Hematopoietic multipotent progenitor cell treated with erythropoietin and hydrocortisone succinate and interleukin-3 and kit ligand, for 6 days (in vitro differentiated cells): ENCODE measurements around the gene DNAJC12.
"Not testable (repeated sequence)": the region's sequence is repeated elsewhere in the genome, so short reads cannot be mapped to it uniquely, and the experiment has no call there.

ENCODE experiments used
- DNase-seq: peaks from one replicate; pipeline ENCODE4 v3.0.0-alpha.2; 2015

The DNAJC12 gene

DNA sequence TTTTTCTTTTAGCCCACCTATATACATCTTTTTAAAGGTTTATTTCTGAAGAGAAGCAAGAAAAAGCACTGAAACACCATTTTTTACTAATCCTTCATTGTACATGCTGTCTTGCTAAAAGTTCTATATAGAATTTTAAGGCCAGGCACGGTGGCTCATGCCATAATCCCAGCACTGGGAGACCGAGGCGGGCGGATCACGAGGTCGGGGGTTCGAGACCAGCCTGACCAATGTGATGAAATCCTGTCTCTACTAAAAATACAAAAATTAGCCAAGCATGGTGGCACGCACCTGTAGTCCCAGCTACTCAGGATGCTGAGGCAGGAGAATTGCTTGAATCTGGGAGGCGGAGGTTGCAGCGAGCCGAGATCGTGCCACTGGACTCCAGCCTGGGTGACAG, 1.5 kb upstream of the DNAJC12 start:
- not testable (repeated sequence) for DNase-seq

DNA sequence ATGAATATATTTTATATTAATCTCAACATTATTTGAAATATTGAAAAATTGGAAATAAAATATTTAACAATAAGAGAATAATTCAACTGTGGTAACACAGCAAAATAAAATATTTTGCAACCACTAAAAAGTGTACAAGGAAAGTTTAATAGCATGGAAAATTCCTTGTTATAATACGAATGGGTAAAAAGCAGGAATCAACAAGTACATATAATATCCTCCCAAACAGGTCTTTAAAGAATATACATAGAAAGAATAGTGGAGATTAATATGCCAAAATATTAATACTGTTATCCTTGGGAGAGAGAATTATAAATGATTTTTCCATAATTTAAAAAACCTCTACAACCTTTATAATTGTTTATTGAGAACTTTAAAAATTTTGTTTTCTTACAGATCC, 1.0 kb downstream of the DNAJC12 start:
- no peak for DNase-seq

DNA sequence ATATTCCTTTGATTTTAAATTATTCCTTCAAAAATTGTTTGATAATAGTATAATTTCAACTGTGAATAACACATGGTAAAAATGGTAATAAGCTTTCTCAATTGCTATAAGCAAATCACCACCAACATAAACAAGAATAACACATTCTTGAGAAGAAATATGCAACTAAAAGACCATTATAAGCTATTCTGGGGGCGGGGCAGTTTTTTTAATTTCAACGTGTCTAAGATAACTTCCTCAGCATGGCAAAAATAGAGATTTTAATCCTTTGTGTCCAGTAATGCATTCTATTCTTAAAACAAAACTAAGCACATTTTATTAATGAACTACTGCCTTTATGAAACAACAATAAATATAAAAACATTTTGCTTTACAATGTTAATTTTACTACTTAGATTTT, 1.5 kb downstream of the DNAJC12 start:
- DNase-seq: peak; percentile 55

DNA sequence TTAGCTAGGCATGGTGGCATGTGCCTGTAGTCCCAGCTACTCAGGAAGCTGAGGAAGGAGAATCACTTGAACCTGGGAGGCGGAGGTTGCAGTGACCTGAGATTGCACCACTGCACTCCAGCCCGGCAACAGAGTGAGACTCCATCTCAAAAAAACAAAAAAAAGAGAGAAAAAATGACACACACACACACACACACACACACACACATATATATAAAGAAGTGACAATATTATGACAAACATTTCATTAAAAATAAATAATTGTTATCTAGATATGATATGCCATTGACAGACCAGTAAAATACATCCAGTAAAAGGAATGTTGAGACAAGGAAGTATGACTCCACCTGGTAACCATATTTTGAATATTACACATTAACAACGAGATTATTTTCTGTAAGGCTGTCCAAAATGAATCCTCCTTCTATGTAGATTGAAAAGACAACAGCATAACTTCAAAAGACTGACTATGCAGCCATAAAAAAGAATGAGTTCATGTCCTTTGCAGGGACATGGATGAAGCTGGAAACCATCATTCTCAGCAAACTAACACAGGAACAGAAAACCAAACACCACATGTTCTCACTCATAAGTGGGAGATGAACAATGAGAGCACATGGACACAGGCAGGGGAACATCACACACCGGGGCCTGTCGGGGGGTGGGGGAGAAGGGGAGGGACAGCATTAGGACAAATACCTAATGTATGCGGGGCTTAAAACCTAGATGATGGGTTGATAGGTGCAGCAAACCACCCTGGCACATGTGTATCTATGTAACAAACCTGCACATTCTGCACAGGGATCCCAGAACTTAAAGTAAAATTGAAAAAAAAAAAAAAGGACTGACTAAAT, 2.2 kb downstream of the DNAJC12 start:
- not testable (repeated sequence) for DNase-seq

DNA sequence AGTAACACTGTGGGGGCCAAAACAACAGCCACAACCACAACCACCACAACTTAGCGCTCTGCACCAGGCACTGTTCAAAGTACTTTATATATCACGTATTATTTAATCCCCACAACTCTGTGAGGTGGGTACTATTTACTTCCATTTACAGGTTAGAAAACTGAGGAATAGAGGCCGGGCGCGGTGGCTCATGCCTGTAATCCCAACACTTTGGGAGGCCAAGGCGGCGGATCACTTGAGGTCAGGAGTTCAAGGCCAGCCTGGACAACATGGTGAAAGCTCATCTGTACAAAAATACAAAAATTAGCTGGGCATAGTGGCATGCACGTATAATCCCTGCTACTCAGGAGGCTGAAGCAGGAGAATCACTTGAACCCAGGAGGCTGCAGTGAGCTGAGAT, 3.6 kb downstream of the DNAJC12 start:
- no peak for DNase-seq

DNA sequence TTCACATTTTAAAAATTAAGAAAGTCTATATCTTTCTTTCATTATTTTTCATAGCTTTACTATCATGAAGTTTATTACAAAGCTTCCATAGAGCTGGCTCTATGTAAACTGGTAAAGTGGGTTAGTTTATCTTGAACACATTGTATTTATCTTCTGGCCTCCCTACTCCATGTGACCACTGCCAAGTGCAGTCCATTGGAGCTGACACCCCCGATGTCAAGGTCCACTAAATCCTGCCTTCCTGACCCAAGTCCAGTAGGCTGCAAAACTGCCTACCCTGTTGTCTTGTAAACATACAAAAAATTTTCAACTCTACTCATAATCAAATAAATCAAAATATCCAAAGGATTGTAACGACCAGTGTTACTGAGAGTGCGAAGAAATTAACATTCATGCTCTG, 10.2 kb downstream of the DNAJC12 start:
- DNase-seq: no peak

DNA sequence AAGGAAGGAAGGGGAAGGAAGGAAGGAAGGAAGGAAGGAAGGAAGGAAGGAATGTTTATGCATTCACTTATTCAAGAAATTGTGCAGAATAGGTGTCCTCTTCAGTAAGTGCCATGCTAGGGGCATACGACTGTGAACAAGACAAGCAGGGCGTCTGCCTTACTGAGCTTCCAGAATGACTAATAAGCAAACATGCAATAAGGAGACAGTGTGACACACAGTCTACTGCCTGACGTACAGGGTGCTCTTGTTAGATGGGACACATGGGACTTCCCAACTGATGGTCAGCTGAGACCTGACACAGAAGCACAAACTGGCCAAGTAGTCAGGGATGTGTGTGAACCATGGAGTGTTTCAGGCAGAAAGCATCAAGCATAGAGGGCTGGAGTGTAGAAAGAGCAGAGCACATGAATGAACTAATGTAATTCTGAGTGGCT, 18.2 kb downstream of the DNAJC12 start:
- DNase-seq: no peak

DNA sequence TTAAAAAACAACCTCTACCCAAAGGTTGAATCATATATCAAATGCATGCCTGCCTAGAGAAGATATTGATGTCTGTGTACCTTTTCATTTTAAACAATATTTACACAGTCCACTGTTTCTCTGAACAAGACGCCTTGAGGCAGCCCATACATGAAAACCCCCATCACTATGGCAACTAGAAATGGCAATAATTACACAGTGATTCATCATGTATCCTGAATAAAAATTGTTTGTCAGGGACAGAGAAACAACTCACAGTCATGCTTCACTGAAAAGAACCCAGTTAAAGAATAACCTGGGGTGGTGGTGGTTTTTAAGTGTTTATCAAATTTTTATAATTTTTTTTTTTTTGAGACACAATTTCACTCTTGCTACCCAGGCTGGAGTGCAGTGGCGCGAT, 19.7 kb downstream of the DNAJC12 start:
- DNase-seq: no peak

DNA sequence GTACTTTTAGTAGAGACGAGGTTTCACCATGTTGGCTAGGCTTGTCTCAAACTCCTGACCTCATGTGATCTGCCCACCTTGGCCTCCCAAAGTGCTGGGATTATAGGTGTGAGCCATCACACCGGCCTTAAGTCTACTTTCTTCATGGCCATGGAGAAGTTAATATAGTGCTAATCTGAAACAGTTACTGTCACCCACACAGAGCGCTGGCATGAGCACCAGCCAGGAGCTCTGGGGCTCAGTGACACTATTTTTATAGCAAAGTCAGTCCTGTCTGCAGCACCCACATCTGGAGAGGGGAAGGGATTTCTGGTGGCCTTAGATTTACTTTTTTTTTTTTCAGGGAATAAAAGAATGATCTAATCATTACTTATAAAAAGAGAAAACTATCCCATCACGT, 21.3 kb downstream of the DNAJC12 start:
- no peak for DNase-seq

DNA sequence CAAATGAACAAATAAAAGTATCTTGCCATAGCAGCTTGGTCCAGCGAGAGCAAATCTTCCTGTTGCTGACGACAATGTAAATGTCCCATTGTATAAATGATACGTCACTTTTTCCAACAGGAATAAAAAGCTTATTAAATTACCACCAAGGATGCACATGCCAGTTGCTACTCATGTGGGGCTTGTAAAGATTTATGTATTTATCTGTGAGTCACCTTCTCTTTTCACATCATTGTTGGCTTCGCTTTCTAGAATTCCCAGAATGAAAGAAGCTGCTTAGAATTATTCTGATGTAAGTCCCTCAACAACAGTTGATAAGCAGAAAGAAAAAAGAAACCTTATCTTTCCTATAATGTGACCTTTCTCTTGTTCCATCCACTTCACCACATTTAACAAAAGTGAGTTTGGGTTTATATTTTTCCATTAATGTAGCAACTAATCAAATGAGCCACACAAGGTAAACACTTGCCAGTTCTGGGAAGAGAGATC, 22.4 kb downstream of the DNAJC12 start:
- no peak for DNase-seq

DNA sequence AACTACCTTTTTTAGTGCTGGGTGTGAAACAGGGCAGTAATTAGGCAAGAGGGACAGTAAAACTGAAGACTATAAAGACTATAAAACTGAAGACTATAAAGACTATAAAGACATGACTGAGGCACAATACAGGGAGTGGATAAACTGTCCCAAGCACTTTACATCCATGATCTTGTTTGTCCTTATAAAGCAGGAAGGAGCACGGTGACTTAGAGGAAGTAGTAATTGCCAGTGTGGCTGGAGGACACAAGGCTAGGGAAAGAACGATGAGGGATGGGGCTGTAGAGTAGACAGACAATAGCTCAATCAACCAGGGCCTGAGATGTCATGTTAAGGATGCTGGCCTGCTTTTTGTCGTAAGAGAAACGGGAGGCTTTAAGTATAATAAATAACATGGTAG, 26.0 kb downstream of the DNAJC12 start:
- no peak for DNase-seq

DNA sequence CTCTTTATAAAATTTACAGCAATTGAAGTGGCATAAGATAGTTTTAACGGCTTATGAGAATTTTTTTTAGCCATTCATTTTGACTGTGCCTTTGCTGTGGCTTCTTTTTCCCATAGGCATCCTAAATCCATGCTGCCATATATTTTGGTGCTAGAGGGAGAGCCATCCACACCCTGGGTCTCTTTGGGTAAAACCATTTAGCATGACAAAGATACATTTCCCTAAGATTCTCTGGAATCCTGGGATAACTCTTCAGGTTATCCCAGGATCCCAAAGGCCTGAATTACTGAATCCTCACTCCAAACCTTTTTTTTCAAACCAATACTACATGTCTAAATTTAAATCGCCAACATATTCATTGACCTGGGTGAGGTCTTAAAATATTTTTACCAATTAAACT, 28.9 kb downstream of the DNAJC12 start:
- no peak for DNase-seq

DNA sequence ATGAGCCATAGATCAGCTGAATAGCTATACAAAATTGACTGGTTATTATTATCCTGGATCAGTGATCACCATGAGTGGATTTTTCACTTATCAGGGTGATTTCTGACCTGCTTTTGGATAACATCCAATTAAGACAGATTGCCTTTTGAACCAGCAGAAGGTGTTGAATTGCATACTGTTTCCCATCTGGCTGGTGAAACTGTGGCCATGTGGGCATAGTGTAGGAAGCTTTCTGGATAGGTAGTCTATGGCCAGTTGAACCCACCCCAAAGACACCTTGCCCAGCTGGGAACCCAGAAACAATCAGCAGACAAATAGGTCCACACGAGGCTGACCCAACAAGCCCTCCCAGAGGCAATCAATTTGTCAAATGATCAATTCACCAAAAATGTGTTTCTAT, 29.3 kb downstream of the DNAJC12 start:
- DNase-seq: no peak

DNA sequence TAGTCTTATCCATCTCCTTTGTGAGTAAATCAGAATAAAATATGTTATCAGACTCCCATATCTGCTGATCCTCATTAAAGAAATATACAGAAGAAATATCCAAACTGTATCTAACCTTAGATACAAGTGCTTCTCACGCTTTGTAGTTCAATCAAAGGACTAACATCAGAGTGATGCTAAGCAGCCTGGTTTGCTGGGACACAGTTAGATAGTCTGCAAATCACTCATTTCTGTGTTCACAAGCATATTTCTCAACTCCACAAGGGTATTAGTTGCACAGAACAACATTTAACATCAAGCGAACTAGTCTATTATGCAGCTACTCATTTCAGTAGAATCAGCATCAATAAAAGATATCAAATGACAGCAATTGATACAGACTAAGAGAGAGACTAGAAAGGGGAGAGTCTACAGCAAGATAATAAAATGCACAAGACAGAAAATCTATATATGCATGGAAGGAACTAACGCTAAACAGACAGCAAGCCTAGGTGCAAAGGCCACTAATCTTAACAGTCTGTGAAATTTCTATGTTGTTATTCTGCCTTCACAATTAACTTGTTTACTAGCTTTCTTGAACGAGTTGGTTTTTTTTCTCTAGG, 30.0 kb downstream of the DNAJC12 start:
- no peak for DNase-seq

DNA sequence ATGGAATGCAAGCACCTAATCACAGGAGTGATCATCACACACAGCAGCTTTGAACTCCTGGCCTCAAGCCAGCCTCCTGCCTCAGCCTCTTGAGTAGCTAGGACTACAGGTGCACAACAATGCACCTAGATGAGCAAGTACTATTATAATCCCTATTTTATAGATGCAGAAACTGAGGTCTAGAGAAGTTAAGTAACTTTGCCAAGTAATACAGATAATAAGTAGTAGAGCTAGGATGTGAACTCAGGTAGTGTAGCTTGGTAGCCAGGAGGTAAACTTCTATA, 33.7 kb downstream of the DNAJC12 start:
- no peak for DNase-seq

DNA sequence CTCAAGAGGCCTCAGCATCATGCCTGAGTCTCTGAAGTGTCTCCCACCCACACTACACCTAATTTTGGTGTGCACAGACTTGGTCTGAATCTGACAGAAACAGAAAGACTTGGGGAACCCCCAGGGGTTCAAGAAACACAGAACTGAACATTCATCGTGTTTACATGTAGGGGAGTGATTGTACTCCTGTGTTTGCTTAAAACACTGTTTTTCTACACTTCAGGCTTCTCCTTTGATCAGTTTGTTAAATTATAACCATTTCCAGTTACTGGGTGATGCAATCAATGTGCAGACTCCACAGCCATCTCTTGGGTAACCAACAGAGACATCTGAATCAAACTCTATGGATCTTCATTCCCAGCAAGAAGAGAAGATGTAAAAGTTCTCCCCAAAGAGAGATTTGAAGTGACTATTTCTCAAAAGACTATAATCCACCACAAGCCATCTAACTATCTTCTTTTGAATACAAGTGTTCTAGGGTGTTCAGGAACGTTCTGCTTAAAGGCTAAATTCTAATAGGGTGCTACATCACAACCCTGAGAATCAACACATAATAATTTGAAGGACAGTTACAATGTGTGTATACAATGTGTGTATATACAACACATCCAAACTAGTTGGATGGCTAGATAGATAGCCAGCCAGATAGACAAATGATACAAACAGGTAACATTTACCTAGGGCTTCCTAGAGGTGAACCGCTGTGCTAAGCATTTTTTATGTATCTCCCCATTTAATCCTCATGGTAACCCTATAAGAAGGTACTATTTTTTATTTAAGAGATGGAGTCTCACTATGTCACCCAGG, 34.2 kb downstream of the DNAJC12 start:
- no peak for DNase-seq

DNA sequence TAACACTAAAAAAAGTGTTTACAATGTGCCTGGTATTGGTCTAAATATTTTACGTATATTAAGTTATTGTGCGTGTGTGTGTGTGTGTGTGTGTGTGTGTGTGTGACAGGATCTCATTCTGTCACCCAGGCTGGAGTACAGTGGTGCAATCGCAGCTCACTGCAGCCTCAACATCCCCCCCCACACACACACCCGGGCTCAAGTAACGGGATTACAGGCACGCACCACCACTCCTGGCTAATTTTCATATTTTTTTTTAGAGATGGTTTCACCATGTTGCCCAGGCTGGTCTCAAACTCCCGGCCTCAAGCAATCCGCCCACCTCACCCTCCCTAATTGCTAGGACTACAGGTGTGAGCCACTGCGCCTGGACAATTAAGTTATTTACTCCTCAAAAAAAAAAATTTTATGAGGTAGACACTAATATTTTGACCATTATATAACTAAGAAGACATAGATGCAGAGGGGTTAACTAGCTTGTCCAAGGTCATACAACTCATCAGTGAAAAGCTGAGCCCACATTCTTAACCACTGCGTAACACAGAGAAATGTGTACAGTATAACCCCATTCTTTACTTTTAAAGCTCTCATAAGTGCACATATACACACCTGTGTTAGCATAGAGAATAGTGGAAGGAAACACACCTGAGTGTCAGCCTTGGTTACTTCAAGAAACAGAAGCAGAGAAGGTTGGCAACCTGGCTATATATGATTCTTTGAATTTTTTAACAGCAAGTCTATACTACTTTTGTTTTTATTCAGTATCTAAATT, 35.0 kb downstream of the DNAJC12 start:
- no peak for DNase-seq

DNA sequence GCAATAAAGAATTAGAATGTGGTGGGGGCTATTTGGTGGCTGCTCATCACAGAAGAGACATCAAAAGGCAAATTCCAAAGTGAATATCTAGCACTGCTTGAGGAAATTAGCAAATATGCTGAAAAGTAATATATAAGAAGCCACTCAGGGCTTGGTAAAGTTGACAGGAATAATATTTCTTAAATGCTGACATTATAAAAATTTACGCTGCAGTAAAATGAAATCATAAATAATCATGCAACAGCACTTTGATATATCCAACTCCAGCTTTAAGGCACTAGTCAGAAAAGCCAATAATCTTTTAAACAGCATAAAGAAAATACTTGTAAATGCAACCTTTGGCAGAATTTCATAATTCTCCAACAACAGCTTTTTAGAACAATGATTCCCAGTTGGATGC, 36.9 kb downstream of the DNAJC12 start:
- DNase-seq: no peak

DNA sequence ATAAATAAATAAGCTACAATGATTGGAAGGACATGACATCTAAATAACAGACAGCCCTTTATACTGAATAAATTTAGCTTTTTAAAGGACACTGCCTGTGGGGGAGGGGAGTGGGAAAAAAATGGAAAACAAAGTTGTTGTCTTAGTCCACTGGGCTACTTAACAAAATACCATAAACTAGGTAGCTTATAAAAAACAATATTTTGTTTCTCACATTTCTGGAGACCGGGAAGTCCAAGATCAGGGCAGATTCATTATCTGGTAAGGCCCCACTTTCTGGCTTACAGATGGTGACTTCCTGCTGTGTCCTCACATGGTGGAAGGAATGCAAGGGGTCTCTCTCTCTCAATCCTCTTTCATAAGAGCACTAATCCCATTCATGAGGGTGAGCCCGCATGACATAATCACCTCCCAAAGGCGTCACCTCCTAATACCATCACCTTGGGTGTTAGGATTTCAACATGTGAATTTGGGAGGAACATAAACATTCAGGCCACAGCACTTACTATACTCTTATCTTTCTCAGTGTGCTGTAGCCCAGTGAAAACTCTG, 43.0 kb downstream of the DNAJC12 start:
- DNase-seq: no peak

DNA sequence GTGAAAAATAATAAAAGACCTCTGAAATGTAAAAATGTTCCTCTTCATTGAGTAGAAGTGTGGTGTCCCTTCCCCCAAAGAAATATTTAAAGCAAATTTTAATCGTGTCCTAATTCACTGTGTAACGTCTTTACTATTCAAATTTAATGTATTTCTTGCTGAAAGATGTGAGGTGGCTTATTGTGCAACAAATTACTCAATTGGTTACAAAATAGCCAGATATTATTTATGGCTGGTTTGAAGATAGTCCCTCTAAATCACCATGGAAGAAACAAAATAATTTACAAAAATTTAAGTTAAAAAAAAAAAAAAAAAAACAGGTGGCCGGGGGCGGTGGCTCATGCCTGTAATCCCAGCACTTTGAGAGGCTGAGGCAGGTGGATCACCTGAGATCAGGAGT, 43.7 kb downstream of the DNAJC12 start:
- no peak for DNase-seq

DNA sequence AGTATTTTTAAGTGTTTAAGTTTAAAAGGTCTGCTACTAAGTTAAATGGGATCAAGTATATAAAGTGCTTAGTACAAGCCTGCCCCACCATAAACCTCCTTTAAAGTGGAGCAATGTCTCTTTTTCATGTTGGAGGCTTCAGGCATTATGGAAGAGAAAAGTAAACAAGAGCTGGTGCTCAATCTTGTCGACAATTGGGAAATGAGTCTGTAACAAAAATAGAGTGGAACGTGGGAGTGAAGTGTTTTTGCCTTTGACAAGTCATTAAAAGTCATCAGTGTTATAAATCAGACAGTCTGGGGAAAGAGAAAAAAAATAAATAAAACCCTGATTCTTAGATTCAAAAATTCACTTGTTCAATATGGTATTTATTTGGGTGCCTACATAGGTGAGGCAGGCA, 44.7 kb downstream of the DNAJC12 start:
- no peak for DNase-seq

DNA sequence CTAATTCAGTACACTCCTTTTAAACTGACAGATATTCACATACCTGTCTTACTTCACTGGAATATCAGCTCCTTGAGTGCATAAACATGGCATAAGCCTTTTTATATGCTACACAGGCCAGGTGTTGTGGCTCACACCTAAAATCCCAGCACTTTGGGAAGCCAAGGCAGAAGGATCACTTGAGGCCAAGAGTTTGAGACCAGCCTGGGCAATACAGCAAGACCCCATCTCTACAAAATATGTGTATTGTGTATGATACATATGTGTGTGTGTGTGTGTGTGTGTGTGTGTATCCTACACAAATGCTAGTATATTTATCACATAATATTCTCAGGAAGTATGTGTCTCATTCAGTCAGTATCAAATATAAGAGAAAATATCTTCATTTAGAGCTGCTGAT, 45.3 kb downstream of the DNAJC12 start:
- no peak for DNase-seq
